Neuronal stem cell (in vitro differentiated cells): ENCODE results near the gene HOXA7.
A peak's percentile ranks its signal among the peaks of the same experiment; 100 is the strongest.

ENCODE experiments used
- DNase-seq: peaks from one replicate; pipeline ENCODE4 v3.0.0-alpha.2; 2013; ENCODE audit warnings: low spot score
- H2AFZ ChIP-seq: one replicate; pipeline ENCODE4 v1.6.1; 2013; ENCODE audit warnings: mild to moderate bottlenecking, low read length, inconsistent platforms
- H2AK5ac ChIP-seq: 2 replicates; pipeline ENCODE4 v1.6.1; 2013; ENCODE audit warnings: low read depth, mild to moderate bottlenecking, inconsistent platforms, low read length, moderate library complexity, mixed read lengths
- H2BK120ac ChIP-seq: 2 replicates; pipeline ENCODE4 v1.6.1; 2013; ENCODE audit warnings: low read depth, mild to moderate bottlenecking, inconsistent platforms, low read length, moderate library complexity, mixed read lengths
- H2BK12ac ChIP-seq: one replicate; pipeline ENCODE4 v1.6.1; 2013; ENCODE audit warnings: low read length, inconsistent platforms
- H2BK15ac ChIP-seq: 2 replicates; pipeline ENCODE4 v1.6.1; 2013; ENCODE audit warnings: mild to moderate bottlenecking, low read length, inconsistent platforms, mixed read lengths
- H2BK5ac ChIP-seq: one replicate; pipeline ENCODE4 v1.6.1; 2013; ENCODE audit warnings: inconsistent platforms, mild to moderate bottlenecking, low read length, moderate library complexity
- H3K14ac ChIP-seq: one replicate; pipeline ENCODE4 v1.6.1; 2013; ENCODE audit warnings: low read length, inconsistent platforms
- H3K18ac ChIP-seq: 2 replicates; pipeline ENCODE4 v1.6.1; 2013; ENCODE audit warnings: low read length, inconsistent platforms
- H3K23ac ChIP-seq: 2 replicates; pipeline ENCODE4 v1.6.1; 2013; ENCODE audit warnings: low read depth, mild to moderate bottlenecking, mixed read lengths, low read length, inconsistent platforms; ENCODE audit not compliant: poor library complexity
- H3K27ac ChIP-seq: replicated peaks from 3 replicates; pipeline ENCODE4 v1.5.1; 2013; ENCODE audit warnings: low read length, inconsistent platforms
- H3K27me3 ChIP-seq, 3 experiments: 2 replicates each; pipeline ENCODE4 v1.6.1; 2013; ENCODE audit warnings: low read length in 3 of 3, mild to moderate bottlenecking in 2 of 3, inconsistent platforms in 1 of 3, low read depth in 1 of 3, mixed read lengths in 1 of 3, moderate library complexity in 1 of 3; ENCODE audit not compliant: control insufficient read depth in 3 of 3, insufficient read depth in 3 of 3
- H3K36me3 ChIP-seq, 2 donors: replicated peaks in 1 of 2; 2 replicates each; pipeline ENCODE4 v1.6.1; 2013; ENCODE audit warnings: low read length in 2 of 2; ENCODE audit not compliant: control insufficient read depth in 2 of 2, insufficient read depth in 2 of 2
- H3K4ac ChIP-seq: 2 replicates; pipeline ENCODE4 v1.6.1; 2013; ENCODE audit warnings: inconsistent platforms, mild to moderate bottlenecking, low read length, moderate library complexity
- H3K4me1 ChIP-seq, 2 donors: 1 replicate in 1 of 2; 2 replicates in 1 of 2; pipeline ENCODE4 v1.6.1; 2013; ENCODE audit warnings: low read length in 2 of 2, low read depth in 1 of 2; ENCODE audit not compliant: control insufficient read depth in 2 of 2, insufficient read depth in 1 of 2
- H3K4me2 ChIP-seq: one replicate; pipeline ENCODE4 v1.6.1; 2013; ENCODE audit warnings: mild to moderate bottlenecking, low read length, inconsistent platforms; ENCODE audit not compliant: insufficient read depth, poor library complexity, severe bottlenecking
- H3K4me3 ChIP-seq, 2 donors: 2 replicates each; pipeline ENCODE4 v1.5.1; 2013; ENCODE audit warnings: low read length in 2 of 2, mild to moderate bottlenecking in 2 of 2, inconsistent platforms in 1 of 2, moderate library complexity in 1 of 2
- H3K79me1 ChIP-seq: one replicate; pipeline ENCODE4 v1.6.1; 2013; ENCODE audit warnings: low read depth, mild to moderate bottlenecking, inconsistent platforms, low read length, moderate library complexity
- H3K9ac ChIP-seq: one replicate; pipeline ENCODE4 v1.6.1; 2013; ENCODE audit warnings: mild to moderate bottlenecking, low read depth, low read length, inconsistent platforms; ENCODE audit not compliant: poor library complexity
- H3K9me3 ChIP-seq, 2 donors: replicated peaks in 1 of 2; 2 replicates each; pipeline versions ENCODE3 to v1.6.1; 2013; ENCODE audit warnings: low read length in 2 of 2, mild to moderate bottlenecking in 2 of 2, inconsistent platforms in 1 of 2, low read depth in 1 of 2, mixed read lengths in 1 of 2, moderate library complexity in 1 of 2; ENCODE audit not compliant: control insufficient read depth in 2 of 2, insufficient read depth in 1 of 2
- H4K8ac ChIP-seq: one replicate; pipeline ENCODE4 v1.6.1; 2013; ENCODE audit warnings: low read depth, mild to moderate bottlenecking, inconsistent platforms, low read length, moderate library complexity
- H4K91ac ChIP-seq: one replicate; pipeline ENCODE4 v1.6.1; 2013; ENCODE audit warnings: low read length, low read depth, mild to moderate bottlenecking, inconsistent platforms; ENCODE audit not compliant: poor library complexity
- WGBS, 2 donors: extraction: QIAGEN DNeasy Blood & Tissue Kit; methylation state at CpG; one replicate each; pipeline ENCODE4 v1.1.7; 2013; ENCODE audit warnings: missing lambda C conversion rate in 2 of 2, mixed read lengths in 1 of 2; ENCODE audit not compliant: insufficient read length in 2 of 2, insufficient replicate concordance in 1 of 2; ENCODE audit errors: extremely low coverage in 2 of 2; 5-methylcytosine and 5-hydroxymethylcytosine counted together

Gene HOXA7

DNA sequence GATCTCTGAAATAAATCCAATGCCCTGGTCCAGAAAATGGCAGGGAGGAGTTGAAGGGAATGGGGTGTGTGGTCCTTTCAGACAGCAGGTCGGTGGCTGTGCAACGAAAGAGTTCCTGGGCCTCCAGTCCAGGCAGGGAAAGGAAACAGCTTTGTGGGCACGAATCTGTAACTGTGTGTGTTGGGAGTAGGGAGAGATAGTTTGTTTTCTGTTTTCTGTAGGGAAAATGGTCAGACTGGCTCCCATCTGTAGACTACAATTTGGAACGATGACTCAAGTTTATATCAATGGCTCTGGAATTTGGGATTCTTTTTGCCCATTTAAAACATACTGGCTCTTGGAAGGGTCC is 11.4 kb upstream of the HOXA7 start:
- H2BK15ac ChIP-seq: no peak overlapping the region
- no CpG with 5 or more reads among the region's 4 CpGs for WGBS, 2 donors
- no peak overlapping the region for H2BK120ac ChIP-seq
- no peaks in the 10 kb centered on the region for H3K36me3 ChIP-seq
- no peaks in the 10 kb centered on the region for H3K4me1 ChIP-seq
- no peak overlapping the region for H4K8ac ChIP-seq
- no peak overlapping the region for H4K91ac ChIP-seq
- H3K79me1 ChIP-seq: no peaks in the 10 kb centered on the region
- no peak overlapping the region for H3K9ac ChIP-seq
- H3K14ac ChIP-seq: no peak overlapping the region
- H3K27ac ChIP-seq: no peak overlapping the region
- no peak overlapping the region for H3K18ac ChIP-seq
- no peak overlapping the region for H3K23ac ChIP-seq
- H2AK5ac ChIP-seq: no peak overlapping the region
- no peak for DNase-seq
- H2BK12ac ChIP-seq: no peak overlapping the region
- no peak overlapping the region for H3K4ac ChIP-seq
- no peak overlapping the region for H3K4me3 ChIP-seq
- no peak overlapping the region for H3K4me2 ChIP-seq
- H2AFZ ChIP-seq: no peak overlapping the region
- H3K9me3 ChIP-seq: peaks cover 0 to 31% of the 10 kb centered on the region in 2 donors
- peaks cover 84 to 99% (median 94%) of the 10 kb centered on the region in 3 experiments for H3K27me3 ChIP-seq
- no peak overlapping the region for H2BK5ac ChIP-seq

- no peak for DNase-seq
- Histone ChIP-seq H3K79me1 (peaks cover 2% of the 10 kb centered on the region), H2AFZ (peak overlapping the region; percentile 17)
Observed at GRCh38 chr7:27166531-27167505, 10.3 kb upstream of the HOXA7 start.

DNA sequence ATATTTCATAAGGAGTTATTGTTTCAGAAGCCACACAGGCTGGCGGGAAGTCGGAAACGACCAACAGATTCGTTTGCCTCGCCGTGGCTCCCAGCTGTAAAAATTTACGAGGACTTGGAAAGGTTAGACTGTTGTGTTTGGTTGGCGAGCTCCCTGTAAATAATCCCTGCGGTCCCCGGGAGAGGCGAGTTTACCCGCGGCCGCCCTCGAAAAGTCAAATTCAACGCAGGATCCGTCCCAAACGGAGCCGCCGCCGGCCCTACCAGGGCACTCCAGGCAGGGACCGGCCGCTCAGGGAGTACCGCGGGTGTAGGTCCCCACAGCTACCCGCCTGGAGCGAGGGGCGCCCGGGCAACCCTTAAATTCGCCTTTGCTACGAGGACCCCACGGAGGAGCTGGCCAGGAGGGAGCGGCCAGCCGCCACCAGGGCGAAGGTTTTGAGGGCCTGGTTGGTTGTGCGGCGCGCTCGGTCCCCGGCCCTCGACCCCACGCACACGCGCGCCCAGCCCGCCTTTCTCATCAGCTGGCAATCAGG is 9.6 kb upstream of the HOXA7 start:
- H2BK15ac ChIP-seq: no peak overlapping the region
- no peak overlapping the region for H3K14ac ChIP-seq
- no CpG with 5 or more reads among the region's 46 CpGs for WGBS, 2 donors
- H2AFZ ChIP-seq: peak overlapping the region; percentile 17
- no peak overlapping the region for H3K4ac ChIP-seq
- no peak overlapping the region for H4K91ac ChIP-seq
- H3K27ac ChIP-seq: no peak overlapping the region
- no peak overlapping the region for H3K9ac ChIP-seq
- peaks cover 2% of the 10 kb centered on the region for H3K79me1 ChIP-seq
- no peak overlapping the region for H3K4me2 ChIP-seq
- no peak overlapping the region for H4K8ac ChIP-seq
- H3K4me1 ChIP-seq: no peaks in the 10 kb centered on the region
- H3K18ac ChIP-seq: no peak overlapping the region
- peak overlapping the region; percentile 61 for H2BK120ac ChIP-seq
- peaks cover 0 to 27% of the 10 kb centered on the region in 2 donors for H3K9me3 ChIP-seq
- H2BK5ac ChIP-seq: no peak overlapping the region
- DNase-seq: no peak
- no peak overlapping the region for H2AK5ac ChIP-seq
- no peak overlapping the region for H3K23ac ChIP-seq
- H3K36me3 ChIP-seq: no peaks in the 10 kb centered on the region
- peaks cover 74 to 96% (median 91%) of the 10 kb centered on the region in 3 experiments for H3K27me3 ChIP-seq
- H3K4me3 ChIP-seq: no peak overlapping the region
- H2BK12ac ChIP-seq: no peak overlapping the region

More at GRCh38 chr7:27166531-27167505, 10.3 kb upstream of the HOXA7 start:
- Histone ChIP-seq H3K9ac (no peak overlapping the region), H3K9me3 (peaks cover 0 to 27% of the 10 kb centered on the region in 2 donors), H2BK15ac (no peak overlapping the region), H4K91ac (no peak overlapping the region), H3K23ac (no peak overlapping the region), H2BK120ac (peak overlapping the region; percentile 61), H4K8ac (no peak overlapping the region), H3K27ac (no peak overlapping the region), H2BK5ac (no peak overlapping the region), H3K4me3 (no peak overlapping the region), H3K27me3 (peaks cover 79 to 99% (median 92%) of the 10 kb centered on the region in 3 experiments), H3K14ac (no peak overlapping the region), H2AK5ac (no peak overlapping the region), H3K36me3 (no peaks in the 10 kb centered on the region), H2BK12ac (no peak overlapping the region), H3K4me2 (no peak overlapping the region), H3K4ac (no peak overlapping the region), H3K4me1 (no peaks in the 10 kb centered on the region), H3K18ac (no peak overlapping the region)
- no CpG with 5 or more reads among the region's 50 CpGs for WGBS, 2 donors
